GM21360 (cell line): ENCODE results near the gene PANK4.

Experiments
- ATAC-seq: cut with Tn5 transposase; IDR thresholded peaks from one replicate; pipeline ENCODE4 v1.9.1; 2021; ENCODE audit warnings: mild to moderate bottlenecking, moderate library complexity; ENCODE audit not compliant: unreplicated experiment

Gene PANK4

DNA sequence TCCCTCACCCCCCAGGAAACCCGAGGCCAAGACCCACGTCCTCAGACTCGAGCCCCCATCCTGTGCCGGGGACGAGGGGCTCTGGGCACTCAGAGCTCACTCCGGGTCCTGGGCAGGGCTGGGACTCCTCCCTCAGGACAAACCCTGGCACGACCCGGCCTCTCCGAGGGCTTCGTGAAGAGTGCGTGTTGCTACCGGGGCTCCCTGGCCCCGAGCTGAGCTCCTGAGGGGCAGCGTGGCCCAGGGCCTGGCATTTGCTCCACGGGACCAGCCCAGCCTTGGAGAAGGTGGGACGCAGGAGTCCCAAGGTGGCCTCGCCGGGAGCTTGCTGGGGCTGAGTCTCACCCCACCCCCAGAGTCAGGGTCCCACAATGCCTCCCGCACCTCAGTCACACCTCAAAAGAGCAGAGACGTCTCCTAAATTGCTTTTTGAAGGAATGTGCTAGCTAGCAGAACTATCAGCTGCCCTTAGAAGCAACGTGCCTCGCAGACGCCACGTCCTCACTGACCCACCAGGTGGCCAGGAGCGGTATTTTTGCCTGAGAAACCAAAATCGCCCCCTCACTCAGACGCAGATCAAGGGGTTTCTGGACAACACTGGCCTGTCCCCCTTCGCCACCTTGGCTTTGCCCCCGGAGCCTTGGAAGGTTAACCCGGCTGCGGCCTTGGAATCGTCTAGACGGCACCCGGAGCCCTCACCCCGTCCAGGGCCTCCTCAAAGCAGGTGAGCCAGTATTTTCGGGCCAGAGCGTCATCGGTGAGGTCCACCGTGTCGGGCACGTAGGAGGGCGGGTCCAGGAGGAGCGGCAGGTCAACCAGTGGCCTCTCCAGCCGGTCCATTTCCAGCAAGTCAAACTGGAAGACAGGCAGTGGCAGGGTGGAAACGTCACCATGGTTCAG lies 11.3 kb downstream of the PANK4 start:
- no peak for ATAC-seq

- no peak for ATAC-seq
Measured at GRCh38 chr1:2513939-2514652, 12.3 kb downstream of the PANK4 start.

- no peak for ATAC-seq
Measured at GRCh38 chr1:2512862-2513421, 13.5 kb downstream of the PANK4 start.

- ATAC-seq, result no peak
Measured at GRCh38 chr1:2510366-2511155, 15.8 kb downstream of the PANK4 start.

DNA sequence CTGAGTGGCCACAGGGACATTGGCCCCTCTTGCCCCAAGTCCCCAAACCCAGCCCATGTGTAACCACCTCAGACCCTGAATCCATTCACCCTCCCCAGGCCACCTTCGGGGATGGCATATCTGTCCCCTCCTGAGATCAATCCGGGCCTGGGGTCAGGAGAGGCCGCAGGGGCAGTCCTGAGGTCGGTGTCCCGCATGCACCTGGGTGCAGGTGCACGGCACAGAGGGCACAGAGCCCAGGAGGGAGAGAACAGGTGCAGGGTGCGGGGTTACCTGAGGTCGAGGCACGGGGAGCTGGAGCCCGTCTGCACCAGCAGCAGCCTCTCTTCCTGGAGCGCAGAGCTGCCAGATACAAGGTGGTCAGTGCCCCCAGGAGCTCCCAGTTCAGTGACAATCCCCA lies 16.8 kb downstream of the PANK4 start:
- ATAC-seq, result no peak

- ATAC-seq, result no peak
Measured at GRCh38 chr1:2508751-2509150, 17.6 kb downstream of the PANK4 start.

DNA sequence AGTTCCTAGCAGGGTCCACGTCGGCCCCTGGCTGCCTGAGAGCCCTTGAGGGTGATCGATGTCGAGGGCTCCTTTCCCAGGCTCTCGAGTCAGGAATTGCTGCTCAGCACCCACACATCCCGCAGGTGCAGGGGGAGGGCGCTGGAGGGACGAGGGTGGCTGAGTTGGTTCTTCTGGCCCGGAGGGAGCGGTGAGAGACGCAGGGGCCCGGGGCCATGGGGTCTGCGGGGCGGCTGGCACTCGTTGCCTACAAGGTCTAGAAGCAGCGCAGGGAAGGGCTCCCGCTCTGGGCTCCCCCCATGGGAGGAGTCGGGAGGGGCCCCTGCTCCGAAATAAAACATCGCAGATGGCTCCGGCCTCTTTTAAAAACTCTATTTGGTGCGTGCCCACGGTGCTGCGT lies 18.2 kb downstream of the PANK4 start:
- ATAC-seq, result no peak

DNA sequence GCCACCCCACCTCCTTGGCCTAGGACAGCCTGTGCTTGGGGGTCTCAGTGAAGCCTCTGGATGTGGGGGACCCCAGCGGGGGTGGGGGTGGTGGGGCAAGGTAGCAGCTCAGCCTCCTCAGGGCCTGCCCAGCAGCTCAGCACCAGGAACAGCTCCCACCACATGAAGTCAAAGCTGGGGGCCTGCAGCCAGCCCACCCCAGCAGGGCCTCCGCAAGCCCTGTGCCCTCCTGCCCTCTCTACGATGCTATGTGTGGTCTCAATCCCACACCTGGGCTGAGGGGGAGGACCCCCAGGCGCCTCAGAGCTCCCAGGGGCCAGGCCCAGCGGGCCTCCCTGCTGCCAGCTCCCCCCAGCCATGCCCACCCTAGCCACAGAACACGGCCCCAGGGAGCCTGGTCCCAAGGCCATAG lies 18.6 kb downstream of the PANK4 start:
- ATAC-seq, result no peak

- no peak for ATAC-seq
Measured at GRCh38 chr1:2506901-2507565, 19.4 kb downstream of the PANK4 start.

DNA sequence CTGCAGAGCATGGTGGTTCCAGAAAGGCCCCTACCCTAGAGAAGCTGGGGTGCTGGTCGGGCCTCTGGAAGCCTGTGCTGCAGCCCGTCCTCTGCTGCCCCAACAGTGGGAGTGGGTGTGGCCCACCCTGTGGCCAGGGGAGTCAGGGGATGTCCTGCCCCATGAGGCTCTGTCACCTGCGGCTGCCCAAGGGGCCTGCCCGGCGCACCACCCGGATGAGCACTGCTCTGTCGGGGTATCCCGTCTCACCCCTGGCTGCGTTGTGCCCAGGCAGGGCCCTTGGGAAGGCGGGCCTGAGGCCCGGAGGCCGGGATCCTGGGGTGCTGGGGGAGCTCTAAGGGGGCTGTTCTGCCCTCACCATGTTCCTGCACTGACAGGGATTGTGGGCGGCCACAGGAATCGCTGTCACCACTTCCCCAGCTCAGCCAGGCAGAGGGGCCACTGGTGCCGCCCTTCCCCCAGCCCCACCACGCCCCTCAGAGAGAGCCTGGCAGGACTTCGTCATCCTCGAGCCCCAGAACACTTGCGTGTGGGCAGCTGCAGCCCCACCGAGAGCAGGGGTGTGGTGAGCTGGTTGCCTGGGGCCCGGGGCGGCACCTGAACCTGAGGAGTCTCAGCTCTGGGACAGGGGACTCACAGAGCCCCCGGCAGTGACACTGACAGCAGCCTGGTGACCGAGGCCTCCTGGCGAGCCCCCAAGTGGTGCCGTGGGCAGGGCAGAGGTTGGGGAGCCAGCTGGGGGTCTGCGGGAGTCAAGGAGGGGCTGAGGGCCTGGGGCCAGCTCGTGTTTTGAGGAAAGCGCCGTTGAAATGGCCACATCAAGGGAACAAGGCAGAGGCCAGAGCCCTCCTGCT lies 20.2 kb downstream of the PANK4 start:
- no peak for ATAC-seq

GRCh38 chr1:2505461-2505994 lies 20.9 kb downstream of the PANK4 start:
- ATAC-seq, result no peak

DNA sequence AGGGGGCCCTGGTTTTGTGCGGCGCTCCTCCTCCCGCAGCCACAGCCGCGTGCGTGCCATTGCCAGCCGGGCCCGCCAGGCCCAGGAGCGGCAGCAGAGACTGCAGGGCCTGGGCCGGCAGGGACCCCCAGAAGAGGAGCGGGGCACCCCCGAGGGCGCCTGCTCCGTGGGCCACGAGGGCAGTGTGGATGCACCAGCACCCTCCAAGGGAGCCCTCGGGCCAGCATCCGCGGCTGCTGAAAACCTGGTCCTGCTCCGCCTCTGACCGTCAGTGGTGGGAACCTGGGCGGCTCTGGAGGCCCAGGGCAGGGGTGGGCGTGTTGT lies 21.5 kb downstream of the PANK4 start:
- no peak for ATAC-seq

GRCh38 chr1:2504225-2504948 lies 22.0 kb downstream of the PANK4 start:
- ATAC-seq, result no peak

DNA sequence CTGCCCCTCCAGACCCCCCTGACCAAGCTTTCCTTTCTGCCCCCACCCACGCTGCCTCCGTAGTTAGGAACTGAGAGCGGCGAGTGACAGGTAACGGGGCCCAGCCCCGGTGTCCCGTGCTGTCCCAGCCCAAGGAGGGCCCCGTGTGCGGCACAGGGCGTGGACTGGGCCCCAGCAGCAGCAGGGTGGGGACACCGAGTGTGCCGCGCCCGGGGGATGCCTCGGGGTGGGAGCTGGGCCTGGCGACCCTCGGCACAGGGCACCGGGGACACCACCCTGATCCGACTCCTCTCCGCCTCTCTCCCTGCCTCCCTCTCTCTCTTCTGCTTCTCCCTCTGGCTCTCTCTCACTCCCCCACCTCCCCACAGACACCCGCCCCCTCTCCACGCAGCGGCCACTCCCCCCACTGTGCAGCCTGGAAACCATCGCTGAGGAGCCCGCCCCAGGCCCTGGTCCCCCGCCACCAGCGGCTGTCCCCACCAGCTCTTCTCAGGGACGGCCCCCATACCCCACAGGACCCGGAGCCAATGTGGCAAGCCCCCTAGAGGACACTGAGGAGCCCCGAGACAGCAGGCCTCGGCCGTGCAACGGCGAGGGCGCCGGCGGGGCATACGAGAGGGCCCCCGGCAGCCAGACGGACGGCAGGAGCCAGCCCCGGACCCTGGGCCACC lies 22.7 kb downstream of the PANK4 start:
- ATAC-seq, result no peak

DNA sequence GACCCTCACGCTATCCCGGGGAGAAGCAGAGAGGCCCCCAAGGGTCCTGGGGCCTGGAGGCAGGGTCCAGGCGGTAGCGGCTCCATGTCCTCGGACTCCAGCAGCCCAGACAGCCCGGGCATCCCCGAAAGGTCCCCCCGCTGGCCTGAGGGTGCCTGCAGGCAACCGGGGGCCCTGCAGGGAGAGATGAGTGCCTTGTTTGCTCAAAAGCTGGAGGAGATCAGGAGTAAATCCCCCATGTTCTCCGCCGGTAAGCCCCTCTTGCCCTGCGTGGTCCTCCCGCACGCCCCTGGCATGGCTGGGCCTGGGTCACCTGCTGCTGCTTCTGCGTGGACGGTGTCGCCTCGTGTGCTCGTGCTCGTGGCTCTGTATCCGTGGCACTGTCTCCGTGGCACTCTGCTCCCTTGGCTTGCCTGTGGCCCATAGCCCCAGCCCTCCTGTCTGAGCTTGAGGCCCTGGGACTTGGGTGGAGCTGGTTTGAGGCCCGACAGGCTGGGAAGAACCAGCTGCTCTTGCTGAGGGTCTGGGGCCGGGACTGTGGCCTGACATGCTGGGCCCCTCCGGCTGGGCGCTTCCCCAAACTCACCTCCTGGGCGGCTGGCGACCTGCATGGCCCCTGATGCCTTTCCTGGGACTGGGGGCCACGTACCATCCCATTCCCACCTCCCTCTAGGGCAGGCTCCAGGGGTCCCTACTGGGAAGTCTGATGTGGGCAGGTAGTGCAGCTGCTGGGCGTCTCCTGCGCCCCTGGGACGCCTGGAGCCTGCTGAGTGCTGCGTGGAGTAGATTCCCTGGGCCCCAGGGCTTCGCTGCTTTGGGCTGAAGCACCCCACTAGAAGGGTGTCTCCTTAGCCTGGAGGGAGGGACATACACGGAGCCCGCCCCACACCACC lies 23.5 kb downstream of the PANK4 start:
- no peak for ATAC-seq

- ATAC-seq, result no peak
Measured at GRCh38 chr1:2502210-2502609, 24.2 kb downstream of the PANK4 start.

- ATAC-seq, result no peak
Measured at GRCh38 chr1:2501820-2502119, 24.6 kb downstream of the PANK4 start.
